ENCODE results near the gene DOCK3.

GRCh38 chr3:50653937-50654595 is 20.7 kb upstream of the DOCK3 start:
- TF ChIP-seq CTCF (IDR thresholded peaks at IDR 0.05): no peak
- TF ChIP-seq POLR2A (IDR thresholded peaks at IDR 0.05): no peak
